ENCODE results near the gene PRSS21. TPM values are rescaled to one million over a fixed set of nuclear protein-coding genes. Genes with fewer than 3 reads are reported as not detected.
A peak's percentile ranks its signal among the peaks of the same experiment; 100 is the strongest.

The PRSS21 gene
- total RNA-seq, result 0.54 TPM
- polyA plus RNA-seq (ENCODE audit: insufficient read depth, low read depth, low replicate concordance), result not detected
- long read RNA-seq, donor 1, result 0 reads
- long read RNA-seq, donor 2, result 0 reads
- long read RNA-seq, donor 3, result 0 reads
- long read RNA-seq, donor 4, result 0 reads
- long read RNA-seq, donor 5, result 0 reads
- long read RNA-seq, donor 6, result 0 reads
- long read RNA-seq, donor 7, result 0 reads
- long read RNA-seq, donor 8, result 0 reads
- long read RNA-seq, donor 9, result 0 reads
- long read RNA-seq, donor 10, result 0 reads

- H3K4me1 ChIP-seq (ENCODE audit: control insufficient read depth in 2 of 3, insufficient read depth in 2 of 3, low read depth in 1 of 3, low read length in 3 of 3), result no peaks in the 10 kb centered on the region
- intact Hi-C loops (cut with DNase I), result no loop called here
- no peak within 1 kb of the TSS for H3K4me3 ChIP-seq (ENCODE audit: low read length in 3 of 3)
- H3K27me3 ChIP-seq (ENCODE audit: control insufficient read depth, insufficient read depth, low read length), result no peaks in the 10 kb centered on the region
- no peaks in the 10 kb centered on the region for H3K9me3 ChIP-seq (ENCODE audit: control insufficient read depth in 2 of 3, insufficient read depth in 1 of 3, low read length in 3 of 3)
- TF ChIP-seq CTCF (IDR thresholded peaks at IDR 0.05; ENCODE audit: borderline replicate concordance, extremely low read depth, insufficient read depth), result no peak
- H3K36me3 ChIP-seq (ENCODE audit: control insufficient read depth in 2 of 3, insufficient read depth in 3 of 3, low read length in 3 of 3), result no peaks in the 10 kb centered on the region
- H3K27ac ChIP-seq (ENCODE audit: low read depth in 2 of 2, low read length in 2 of 2), result no peak within 1 kb of the TSS
- no peak within 1 kb of the TSS for H3K9ac ChIP-seq (ENCODE audit: low read length in 3 of 3)
- FAIRE-seq (no peak), DNase-seq (no peak)
Observed at GRCh38 chr16:2816751-2817339, at the start of gene PRSS21. Gene PRSS21 (plus strand): TSS chr16:2817237. CDS start chr16:2817269, 32 bp downstream.

DNA sequence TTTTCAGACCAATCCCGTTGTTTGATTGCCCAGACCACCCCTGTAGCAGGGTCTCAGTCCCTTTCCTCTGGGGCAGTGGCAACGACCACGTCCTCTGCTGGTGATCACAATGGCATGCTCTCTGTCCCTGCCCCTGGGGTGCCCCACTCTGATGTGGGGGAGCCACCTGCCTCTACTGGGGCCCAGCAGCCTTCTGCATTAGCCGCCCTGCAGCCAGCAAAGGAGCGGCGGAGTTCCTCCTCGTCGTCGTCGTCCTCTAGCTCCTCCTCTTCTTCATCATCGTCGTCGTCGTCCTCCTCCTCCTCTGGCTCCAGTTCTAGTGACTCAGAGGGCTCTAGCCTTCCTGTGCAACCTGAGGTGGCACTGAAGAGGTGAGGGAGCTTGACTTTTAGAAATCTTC is 49.1 kb upstream of the PRSS21 start:
- Histone ChIP-seq H3K27ac (ENCODE audit: low read depth in 2 of 2, low read length in 2 of 2) (no peak overlapping the region), H3K27me3 (ENCODE audit: control insufficient read depth, insufficient read depth, low read length) (no peaks in the 10 kb centered on the region), H3K9ac (ENCODE audit: low read length in 3 of 3) (no peak overlapping the region), H3K9me3 (ENCODE audit: control insufficient read depth in 2 of 3, insufficient read depth in 1 of 3, low read length in 3 of 3) (no peaks in the 10 kb centered on the region), H3K4me1 (ENCODE audit: control insufficient read depth in 2 of 3, insufficient read depth in 2 of 3, low read depth in 1 of 3, low read length in 3 of 3) (no peaks in the 10 kb centered on the region), H3K4me3 (ENCODE audit: low read length in 3 of 3) (no peak overlapping the region), H3K36me3 (ENCODE audit: control insufficient read depth in 2 of 3, insufficient read depth in 3 of 3, low read length in 3 of 3) (peaks cover 22 to 85% (median 65%) of the 10 kb centered on the region in 3 donors)
- intact Hi-C loops (cut with DNase I), result no loop called here
- TF ChIP-seq CTCF (IDR thresholded peaks at IDR 0.05; ENCODE audit: borderline replicate concordance, extremely low read depth, insufficient read depth), result no peak
- no peak for FAIRE-seq
- DNase-seq, result peak in 1 of 5 donors; percentile 57

GRCh38 chr16:2768403-2769089 is 48.5 kb upstream of the PRSS21 start:
- no peak overlapping the region for H3K9ac ChIP-seq (ENCODE audit: low read length in 3 of 3)
- no peak overlapping the region for H3K4me3 ChIP-seq (ENCODE audit: low read length in 3 of 3)
- no peaks in the 10 kb centered on the region for H3K4me1 ChIP-seq (ENCODE audit: control insufficient read depth in 2 of 3, insufficient read depth in 2 of 3, low read depth in 1 of 3, low read length in 3 of 3)
- no peaks in the 10 kb centered on the region for H3K27me3 ChIP-seq (ENCODE audit: control insufficient read depth, insufficient read depth, low read length)
- FAIRE-seq (no peak), DNase-seq (peak in 2 of 5 donors; percentile 38 to 66)
- intact Hi-C loops (cut with DNase I), result no loop called here
- no peak overlapping the region for H3K27ac ChIP-seq (ENCODE audit: low read depth in 2 of 2, low read length in 2 of 2)
- TF ChIP-seq CTCF (IDR thresholded peaks at IDR 0.05; ENCODE audit: borderline replicate concordance, extremely low read depth, insufficient read depth), result no peak
- H3K36me3 ChIP-seq (ENCODE audit: control insufficient read depth in 2 of 3, insufficient read depth in 3 of 3, low read length in 3 of 3), result peaks cover 15 to 78% (median 59%) of the 10 kb centered on the region in 3 donors
- H3K9me3 ChIP-seq (ENCODE audit: control insufficient read depth in 2 of 3, insufficient read depth in 1 of 3, low read length in 3 of 3), result no peaks in the 10 kb centered on the region

All from kidney (tissue), 22 donors.